MM.1S (cell line): ENCODE measurements around the gene SERPINB13.

ENCODE experiments used
- DNase-seq: peaks from one replicate; pipeline ENCODE4 v3.0.0-alpha.2; 2015
- H2AFZ ChIP-seq: fragments of 300-600 bp; sonication (generic); 2 replicates; pipeline ENCODE4 v1.6.0; 2016; ENCODE audit warnings: antibody characterized with exemption, low read length
- H3F3A ChIP-seq: fragments of 300-600 bp; sonication (generic); 2 replicates; pipeline ENCODE4 v1.6.1; 2016; ENCODE audit warnings: mild to moderate bottlenecking, antibody characterized with exemption, low read length, moderate library complexity, mixed read lengths; ENCODE audit not compliant: insufficient read depth
- H3K27ac ChIP-seq: fragments of 300-600 bp; sonication (generic); 2 replicates; pipeline ENCODE4 v1.5.1; 2016; ENCODE audit warnings: mild to moderate bottlenecking, low read length
- H3K27me3 ChIP-seq: fragments of 300-600 bp; sonication (generic); replicated peaks from 2 replicates; pipeline ENCODE4 v1.6.0; 2016; ENCODE audit warnings: low read length; ENCODE audit not compliant: insufficient read depth
- H3K36me3 ChIP-seq: fragments of 300-600 bp; sonication (generic); replicated peaks from 2 replicates; pipeline ENCODE4 v1.6.1; 2016; ENCODE audit warnings: mild to moderate bottlenecking, low read length, mixed read lengths; ENCODE audit not compliant: insufficient read depth
- H3K4me1 ChIP-seq: fragments of 300-600 bp; sonication (generic); 2 replicates; pipeline ENCODE4 v1.6.1; 2016; ENCODE audit warnings: low read length, mixed read lengths
- H3K4me2 ChIP-seq: fragments of 300-600 bp; sonication (generic); 2 replicates; pipeline ENCODE4 v1.6.0; 2016; ENCODE audit warnings: low read depth, low read length
- H3K4me3 ChIP-seq: fragments of 300-600 bp; sonication (generic); 2 replicates; pipeline ENCODE4 v1.5.1; 2016; ENCODE audit warnings: low read length, mixed read lengths
- H3K79me2 ChIP-seq: fragments of 300-600 bp; sonication (generic); 2 replicates; pipeline ENCODE4 v1.6.1; 2016; ENCODE audit warnings: mixed run types, low read length, mixed read lengths
- H3K9ac ChIP-seq: fragments of 300-600 bp; sonication (generic); 2 replicates; pipeline ENCODE4 v1.6.1; 2016; ENCODE audit warnings: low read length, mixed read lengths
- H3K9me2 ChIP-seq: fragments of 300-600 bp; sonication (generic); replicated peaks from 2 replicates; pipeline ENCODE4 v1.6.1; 2016; ENCODE audit warnings: mild to moderate bottlenecking, low read length, mixed read lengths; ENCODE audit not compliant: insufficient read depth
- H3K9me3 ChIP-seq: fragments of 300-600 bp; sonication (generic); replicated peaks from 2 replicates; pipeline ENCODE4 v1.6.1; 2016; ENCODE audit warnings: mild to moderate bottlenecking, low read length, mixed read lengths; ENCODE audit not compliant: insufficient read depth
- H4K20me1 ChIP-seq: fragments of 300-600 bp; sonication (generic); 2 replicates; pipeline ENCODE4 v1.6.1; 2016; ENCODE audit warnings: mild to moderate bottlenecking, low read length, moderate library complexity, mixed read lengths; ENCODE audit not compliant: insufficient read depth
- CTCF ChIP-seq: fragments of 300-600 bp; sonication (generic); IDR thresholded peaks from 2 replicates; pipeline ENCODE4 v1.5.1; 2016; ENCODE audit warnings: antibody characterized with exemption, low read length, mixed read lengths
- EZH2 ChIP-seq: fragments of 300-600 bp; sonication (generic); optimal IDR thresholded peaks from 2 replicates; pipeline ENCODE3; 2017; ENCODE audit warnings: low read depth, mild to moderate bottlenecking, antibody characterized with exemption, low read length, mixed read lengths
- EZH2phosphoT487 ChIP-seq: fragments of 300-600 bp; sonication (generic); IDR thresholded peaks from 2 replicates; pipeline ENCODE4 v1.6.1; 2018; ENCODE audit warnings: antibody characterized with exemption, low read length

The SERPINB13 gene

GRCh38 chr18:63590373-63590772, 3.2 kb downstream of the SERPINB13 start:
- Histone ChIP-seq H3K9me2 (no peaks in the 10 kb centered on the region), H3K4me3 (no peak overlapping the region), H3F3A (no peaks in the 10 kb centered on the region), H2AFZ (no peak overlapping the region), H3K27me3 (no peaks in the 10 kb centered on the region), H3K36me3 (no peaks in the 10 kb centered on the region), H3K4me2 (no peak overlapping the region), H3K4me1 (no peaks in the 10 kb centered on the region), H3K79me2 (no peaks in the 10 kb centered on the region), H3K27ac (no peak overlapping the region), H3K9ac (no peak overlapping the region), H4K20me1 (no peaks in the 10 kb centered on the region), H3K9me3 (no peaks in the 10 kb centered on the region)
- DNase-seq, result no peak
- no peak for TF ChIP-seq EZH2phosphoT487
- no peak for TF ChIP-seq EZH2
- TF ChIP-seq CTCF, result no peak

- no peak overlapping the region for H3K9ac ChIP-seq
- H3K79me2 ChIP-seq, result no peaks in the 10 kb centered on the region
- H3K4me3 ChIP-seq, result no peak overlapping the region
- H3K4me2 ChIP-seq, result no peak overlapping the region
- no peaks in the 10 kb centered on the region for H3K27me3 ChIP-seq
- TF ChIP-seq EZH2phosphoT487, result no peak
- no peak for TF ChIP-seq EZH2
- no peak for TF ChIP-seq CTCF
- H3K27ac ChIP-seq, result no peak overlapping the region
- no peak overlapping the region for H2AFZ ChIP-seq
- H3K36me3 ChIP-seq, result no peaks in the 10 kb centered on the region
- no peaks in the 10 kb centered on the region for H4K20me1 ChIP-seq
- H3K9me3 ChIP-seq, result no peaks in the 10 kb centered on the region
- H3K4me1 ChIP-seq, result no peaks in the 10 kb centered on the region
- no peaks in the 10 kb centered on the region for H3K9me2 ChIP-seq
- no peaks in the 10 kb centered on the region for H3F3A ChIP-seq
- DNase-seq, result no peak
Measured at GRCh38 chr18:63590966-63591695, 4.0 kb downstream of the SERPINB13 start.

GRCh38 chr18:63591725-63592124, 4.6 kb downstream of the SERPINB13 start:
- Histone ChIP-seq H3K79me2 (no peaks in the 10 kb centered on the region), H4K20me1 (no peaks in the 10 kb centered on the region), H3K9ac (no peak overlapping the region), H2AFZ (no peak overlapping the region), H3K4me2 (no peak overlapping the region), H3K36me3 (no peaks in the 10 kb centered on the region), H3K9me2 (no peaks in the 10 kb centered on the region), H3F3A (no peaks in the 10 kb centered on the region), H3K4me3 (no peak overlapping the region), H3K27me3 (no peaks in the 10 kb centered on the region), H3K4me1 (no peaks in the 10 kb centered on the region), H3K27ac (no peak overlapping the region), H3K9me3 (no peaks in the 10 kb centered on the region)
- TF ChIP-seq CTCF (no peak), EZH2 (no peak), EZH2phosphoT487 (no peak)
- DNase-seq, result no peak
